Erythroblast (primary cell): ENCODE data around the gene ERC2.

Experiments used
- GATA1 ChIP-seq: IDR thresholded peaks from 2 replicates; pipeline ENCODE4 v1.6.1; 2011; ENCODE audit warnings: low read depth, mild to moderate bottlenecking, control low read depth, low read length, moderate library complexity
- POLR2A ChIP-seq: IDR thresholded peaks from 2 replicates; pipeline ENCODE4 v1.6.1; 2011; ENCODE audit warnings: mild to moderate bottlenecking, low read length

GRCh38 chr3:56003129-56003528 is 465.1 kb downstream of the ERC2 start:
- TF ChIP-seq POLR2A, result no peak
- no peak for TF ChIP-seq GATA1
